Vagina (tissue), 2 donors: ENCODE data around the gene SVEP1.
A peak's percentile ranks its signal among the peaks of the same experiment; 100 is the strongest.

Source experiments
- CTCF ChIP-seq, 3 experiments: fragments of 450-650 bp in 2 of 3; fragments of 200-600 bp in 1 of 3; sonication (generic) in 1 of 3; IDR thresholded peaks; one replicate each; pipeline ENCODE4 v1.5.1; 2017 to 2019; ENCODE audit warnings: antibody characterized with exemption in 3 of 3, mild to moderate bottlenecking in 2 of 3, moderate library complexity in 2 of 3
- POLR2A ChIP-seq, 2 donors: fragments of 450-650 bp; IDR thresholded peaks; one replicate each; pipeline ENCODE4 v1.6.1; 2017; ENCODE audit warnings: antibody characterized with exemption in 2 of 2, mild to moderate bottlenecking in 2 of 2, moderate library complexity in 2 of 2
- POLR2AphosphoS5 ChIP-seq, 2 donors: sonication (generic); formaldehyde crosslinking; IDR thresholded peaks; one replicate each; pipeline ENCODE4 v1.9.0; 2017; ENCODE audit warnings: antibody characterized with exemption in 2 of 2, mild to moderate bottlenecking in 2 of 2, low read depth in 1 of 2; ENCODE audit not compliant: insufficient read depth in 1 of 2

- TF ChIP-seq CTCF (IDR thresholded peaks at IDR 0.05): no peak
- TF ChIP-seq POLR2AphosphoS5 (IDR thresholded peaks at IDR 0.05; ENCODE audit: insufficient read depth in 1 of 2, low read depth in 1 of 2): peak in 1 of 2 donors; percentile 37
- no peak for TF ChIP-seq POLR2A (IDR thresholded peaks at IDR 0.05)
Measured at GRCh38 chr9:110351009-110351467, 228.5 kb downstream of the SVEP1 start.
